ACC112 (cell line): ENCODE data around the gene P2RX3.

ENCODE experiments used
- H2AFZ ChIP-seq: fragments of 200-600 bp; sonication (generic); one replicate; pipeline ENCODE4 v1.6.0; 2017; ENCODE audit warnings: antibody characterized with exemption, low read length; ENCODE audit not compliant: unreplicated experiment
- H3K27ac ChIP-seq: fragments of 200-600 bp; sonication (generic); 2 replicates; pipeline ENCODE4 v1.5.1; 2014; ENCODE audit warnings: low read depth, mild to moderate bottlenecking, antibody characterized with exemption, low read length, moderate library complexity
- H3K27me3 ChIP-seq: fragments of 200-600 bp; sonication (generic); 2 replicates; pipeline ENCODE4 v1.6.1; 2014; ENCODE audit warnings: mild to moderate bottlenecking, antibody characterized with exemption, low read length, moderate library complexity, mixed read lengths; ENCODE audit not compliant: insufficient read depth
- H3K36me3 ChIP-seq: fragments of 200-600 bp; sonication (generic); 2 replicates; pipeline ENCODE4 v1.6.1; 2016; ENCODE audit warnings: mild to moderate bottlenecking, antibody characterized with exemption, low read length, moderate library complexity, mixed read lengths; ENCODE audit not compliant: insufficient read depth
- H3K4me1 ChIP-seq: fragments of 200-600 bp; sonication (generic); one replicate; pipeline ENCODE4 v1.6.1; 2016; ENCODE audit warnings: low read length, mixed read lengths; ENCODE audit not compliant: insufficient read depth, unreplicated experiment, control insufficient read depth
- H3K4me3 ChIP-seq: fragments of 200-600 bp; sonication (generic); 2 replicates; pipeline ENCODE4 v1.5.1; 2014; ENCODE audit warnings: mild to moderate bottlenecking, low read depth, low read length
- H3K79me2 ChIP-seq: fragments of 200-600 bp; sonication (generic); one replicate; pipeline ENCODE4 v1.6.0; 2016; ENCODE audit warnings: low read length; ENCODE audit not compliant: control insufficient read depth, unreplicated experiment, insufficient read depth

Gene P2RX3

DNA sequence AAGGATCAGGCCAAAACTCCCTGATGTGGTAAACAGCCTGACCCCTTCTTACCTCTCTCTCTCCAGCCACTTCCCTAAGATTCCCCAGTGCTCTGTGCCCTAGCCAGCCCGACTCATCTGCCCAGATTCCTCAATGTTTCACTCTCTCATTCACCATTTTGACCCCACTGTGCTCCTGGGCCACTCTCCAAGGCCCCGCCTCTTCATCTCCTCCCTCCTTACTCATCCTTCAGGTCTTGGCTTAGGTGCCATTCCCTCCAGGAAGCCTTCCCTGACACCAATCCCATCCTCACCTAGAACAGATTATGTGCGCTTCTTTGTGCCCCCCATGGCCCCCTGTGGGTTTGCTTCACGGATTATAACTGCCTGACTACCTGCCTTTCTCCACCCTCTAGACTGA, 75.5 kb downstream of the P2RX3 start:
- Histone ChIP-seq H3K4me1 (peaks cover 14% of the 10 kb centered on the region), H3K27me3 (no peaks in the 10 kb centered on the region), H3K36me3 (peaks cover 53% of the 10 kb centered on the region), H2AFZ (no peak overlapping the region), H3K27ac (no peak overlapping the region), H3K4me3 (no peak overlapping the region), H3K79me2 (peaks cover 3% of the 10 kb centered on the region)

DNA sequence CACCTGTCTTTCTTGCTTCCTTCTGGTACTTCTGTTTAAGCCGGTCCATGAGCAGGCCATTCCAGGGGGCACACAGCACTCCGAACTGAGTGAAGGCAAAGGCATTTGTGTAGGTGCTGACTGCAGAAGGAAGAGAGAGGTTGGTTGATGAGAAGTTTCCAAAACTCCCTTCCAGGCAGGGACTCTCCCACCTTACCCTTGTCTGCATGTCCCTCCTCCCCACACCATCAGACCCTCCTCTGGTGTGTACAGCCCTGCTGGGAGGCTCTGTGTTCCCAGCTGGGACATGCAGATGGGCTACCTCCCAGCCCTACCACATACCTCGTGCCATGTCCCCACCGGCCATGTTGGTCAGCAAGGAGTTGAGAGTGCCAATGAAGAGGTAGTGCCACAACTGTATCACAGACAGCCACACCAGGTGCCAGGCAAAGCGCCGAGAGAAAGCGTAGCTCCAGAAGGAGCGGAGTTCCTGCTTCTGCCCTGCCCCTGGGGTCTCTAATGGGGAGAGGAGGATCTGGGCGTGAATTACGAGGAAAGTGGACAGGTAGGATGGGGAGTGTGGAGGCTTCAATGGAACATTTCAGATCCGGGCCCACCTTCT, 76.6 kb downstream of the P2RX3 start:
- Histone ChIP-seq H3K27me3 (no peaks in the 10 kb centered on the region), H3K36me3 (peaks cover 45% of the 10 kb centered on the region), H3K27ac (no peak overlapping the region), H3K79me2 (peaks cover 6% of the 10 kb centered on the region), H2AFZ (no peak overlapping the region), H3K4me1 (peaks cover 13% of the 10 kb centered on the region), H3K4me3 (no peak overlapping the region)

DNA sequence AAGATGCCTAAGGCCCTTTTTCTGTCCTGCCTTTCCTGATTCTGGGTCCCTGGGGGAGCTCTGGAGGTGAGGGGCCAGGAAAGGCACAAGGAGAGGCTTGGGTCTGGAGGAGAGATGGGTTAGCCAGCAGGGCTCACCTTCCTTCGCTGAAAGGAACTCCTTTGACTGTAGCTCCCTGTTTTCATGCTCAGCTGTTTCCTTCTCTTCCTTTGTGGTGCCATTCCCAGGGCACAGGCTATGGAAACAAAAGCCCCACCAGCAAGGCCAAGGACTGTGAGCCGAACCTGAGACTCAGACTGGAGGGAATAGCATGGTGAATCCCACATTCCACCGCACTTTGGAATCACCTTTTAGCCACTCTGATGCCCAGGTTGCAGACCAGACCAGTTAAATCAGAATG, 78.3 kb downstream of the P2RX3 start:
- no peak overlapping the region for H2AFZ ChIP-seq
- no peak overlapping the region for H3K27ac ChIP-seq
- no peaks in the 10 kb centered on the region for H3K4me1 ChIP-seq
- no peak overlapping the region for H3K4me3 ChIP-seq
- H3K27me3 ChIP-seq, result no peaks in the 10 kb centered on the region
- H3K79me2 ChIP-seq, result peaks cover 19% of the 10 kb centered on the region
- peaks cover 53% of the 10 kb centered on the region for H3K36me3 ChIP-seq

DNA sequence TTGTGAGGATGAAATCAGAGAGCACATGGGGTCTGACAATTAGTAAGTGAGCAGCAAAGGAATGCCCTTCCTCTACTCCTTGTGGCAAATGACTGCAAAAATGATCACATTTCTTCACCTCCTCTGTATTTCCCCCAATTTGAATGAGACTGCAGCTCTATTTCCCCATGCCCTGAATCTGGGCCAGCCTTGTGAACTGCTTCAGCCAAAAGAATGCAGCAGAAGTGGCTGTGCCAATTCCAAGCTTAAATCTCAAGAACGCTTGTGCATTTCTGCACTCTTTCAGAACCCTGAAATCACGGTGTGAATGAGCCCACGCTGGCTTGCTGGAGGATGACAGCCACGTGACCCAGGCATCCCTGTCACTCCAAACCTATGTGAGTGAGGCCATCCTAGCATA, 78.9 kb downstream of the P2RX3 start:
- H3K27me3 ChIP-seq, result no peaks in the 10 kb centered on the region
- no peak overlapping the region for H2AFZ ChIP-seq
- no peaks in the 10 kb centered on the region for H3K4me1 ChIP-seq
- H3K36me3 ChIP-seq, result peaks cover 57% of the 10 kb centered on the region
- H3K4me3 ChIP-seq, result no peak overlapping the region
- H3K27ac ChIP-seq, result no peak overlapping the region
- peaks cover 25% of the 10 kb centered on the region for H3K79me2 ChIP-seq

DNA sequence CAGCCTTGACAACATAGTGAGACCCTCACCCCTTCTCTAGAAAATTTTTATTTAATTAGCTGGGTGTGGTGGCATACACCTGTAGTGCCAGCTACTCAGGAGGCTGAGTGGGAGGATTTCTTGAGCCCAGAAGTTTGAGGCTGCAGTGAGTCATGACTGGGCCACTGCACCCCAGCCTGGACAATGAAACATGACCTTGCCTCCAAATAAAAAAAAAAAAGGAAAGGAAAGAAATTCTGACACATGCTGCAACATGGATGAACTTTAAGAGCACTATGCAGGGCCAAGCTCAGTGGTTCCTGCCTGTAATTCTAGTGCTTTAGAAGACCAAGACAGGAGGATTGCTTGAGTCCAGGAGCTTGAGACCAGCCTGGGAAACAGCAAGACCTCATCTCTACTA, 80.0 kb downstream of the P2RX3 start:
- peaks cover 65% of the 10 kb centered on the region for H3K36me3 ChIP-seq
- H3K4me3 ChIP-seq, result no peak overlapping the region
- peaks cover 10% of the 10 kb centered on the region for H3K4me1 ChIP-seq
- H3K79me2 ChIP-seq, result peaks cover 36% of the 10 kb centered on the region
- no peak overlapping the region for H3K27ac ChIP-seq
- no peaks in the 10 kb centered on the region for H3K27me3 ChIP-seq
- no peak overlapping the region for H2AFZ ChIP-seq

DNA sequence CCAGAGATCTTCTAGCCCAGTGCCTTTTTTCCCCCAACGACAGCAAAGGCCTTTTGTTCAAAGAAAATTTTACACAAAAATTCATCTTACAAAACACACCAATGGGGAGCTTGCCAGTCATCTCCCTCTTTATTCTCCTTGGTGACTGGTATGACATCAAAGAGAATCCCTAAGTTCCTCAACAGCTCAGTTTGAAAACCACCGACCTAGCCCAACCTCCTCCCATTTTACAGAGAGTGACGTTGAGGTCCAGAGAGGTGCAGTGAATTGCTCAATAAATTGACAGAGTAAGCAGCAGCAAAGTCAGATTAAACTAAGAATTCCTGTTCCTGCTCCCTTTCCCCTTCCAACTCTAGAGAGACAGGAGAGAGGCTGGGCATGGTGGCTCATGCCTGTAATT, 81.0 kb downstream of the P2RX3 start:
- H2AFZ ChIP-seq, result no peak overlapping the region
- H3K27me3 ChIP-seq, result no peaks in the 10 kb centered on the region
- no peak overlapping the region for H3K4me3 ChIP-seq
- peaks cover 68% of the 10 kb centered on the region for H3K36me3 ChIP-seq
- H3K79me2 ChIP-seq, result peaks cover 42% of the 10 kb centered on the region
- peaks cover 19% of the 10 kb centered on the region for H3K4me1 ChIP-seq
- no peak overlapping the region for H3K27ac ChIP-seq

DNA sequence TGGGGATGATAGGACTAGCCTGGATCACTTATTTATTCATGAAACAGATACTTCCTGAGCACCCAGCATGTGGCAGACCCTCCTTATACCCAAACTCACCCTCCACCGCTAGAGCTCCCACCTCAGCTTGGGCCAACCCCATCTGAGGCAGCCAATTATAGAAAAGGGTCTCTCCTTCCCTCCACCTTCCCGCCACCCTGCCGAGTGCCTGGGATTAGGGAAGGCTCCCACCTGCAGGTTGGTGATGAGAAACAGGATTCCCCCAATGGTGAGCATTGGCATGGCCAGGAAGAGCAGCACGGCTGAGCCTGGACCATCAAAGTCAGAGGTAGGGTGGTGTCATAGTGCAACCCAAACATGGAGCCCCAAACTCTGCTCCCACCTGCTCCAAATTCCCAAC, 82.9 kb downstream of the P2RX3 start:
- Histone ChIP-seq H3K4me1 (peaks cover 32% of the 10 kb centered on the region), H3K79me2 (peaks cover 58% of the 10 kb centered on the region), H3K36me3 (peaks cover 62% of the 10 kb centered on the region)

DNA sequence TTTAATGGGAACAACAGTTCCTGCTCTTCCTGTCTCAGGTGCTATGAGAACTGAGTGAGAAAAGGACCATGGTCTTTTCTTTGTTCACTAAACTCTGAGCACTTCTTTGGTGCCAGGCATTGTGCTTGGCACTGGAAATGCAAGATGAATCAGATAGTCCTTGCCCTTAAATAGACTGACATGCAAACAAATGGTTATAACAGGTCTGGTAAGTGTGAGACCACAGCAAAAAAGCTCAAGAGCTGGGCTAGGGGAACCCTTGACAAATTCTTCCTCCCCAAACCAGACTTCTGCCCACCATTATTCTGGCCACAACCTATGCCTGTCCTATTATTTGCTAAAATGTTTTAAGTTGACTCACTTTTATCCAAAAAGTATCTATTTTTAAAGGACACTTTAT, 83.7 kb downstream of the P2RX3 start:
- Histone ChIP-seq H3K4me1 (peaks cover 32% of the 10 kb centered on the region), H3K27me3 (no peaks in the 10 kb centered on the region), H2AFZ (no peak overlapping the region), H3K36me3 (peaks cover 54% of the 10 kb centered on the region), H3K4me3 (no peak overlapping the region), H3K27ac (no peak overlapping the region), H3K79me2 (peaks cover 66% of the 10 kb centered on the region)

More for the DNA sequence above, 82.9 kb downstream of the P2RX3 start:
- Histone ChIP-seq H3K27ac (no peak overlapping the region), H3K27me3 (no peaks in the 10 kb centered on the region), H3K4me3 (no peak overlapping the region), H2AFZ (no peak overlapping the region)
